HG03025 (cell line): ENCODE measurements around the gene BRD2.
A peak's percentile ranks its signal among the peaks of the same experiment; 100 is the strongest.

Experiments
- ATAC-seq: cut with Tn5 transposase; IDR thresholded peaks from one replicate; pipeline ENCODE4 v1.9.1; 2021; ENCODE audit warnings: mild to moderate bottlenecking, moderate library complexity; ENCODE audit not compliant: unreplicated experiment, low FRiP score

BRD2 gene

DNA sequence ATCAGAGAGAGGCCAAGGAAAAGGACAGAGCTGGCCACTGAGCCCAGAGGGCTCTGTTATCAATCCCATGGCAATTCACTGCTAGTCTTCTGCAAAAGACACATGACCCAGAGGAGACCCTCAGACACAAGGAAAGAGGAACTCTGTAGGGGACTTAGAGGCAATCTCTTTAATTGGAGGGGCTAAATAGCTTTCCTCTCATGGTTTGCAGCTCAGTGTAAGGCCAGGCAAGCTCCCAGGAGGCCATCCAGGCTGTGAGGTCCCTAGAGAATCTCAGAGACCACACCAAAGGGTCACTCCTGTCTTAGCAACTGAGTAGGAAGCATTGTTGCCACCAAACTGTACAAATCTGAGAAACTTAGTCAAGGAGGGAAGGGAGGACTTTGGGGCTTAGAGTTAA lies 51.0 kb downstream of the BRD2 start:
- ATAC-seq = no peak

DNA sequence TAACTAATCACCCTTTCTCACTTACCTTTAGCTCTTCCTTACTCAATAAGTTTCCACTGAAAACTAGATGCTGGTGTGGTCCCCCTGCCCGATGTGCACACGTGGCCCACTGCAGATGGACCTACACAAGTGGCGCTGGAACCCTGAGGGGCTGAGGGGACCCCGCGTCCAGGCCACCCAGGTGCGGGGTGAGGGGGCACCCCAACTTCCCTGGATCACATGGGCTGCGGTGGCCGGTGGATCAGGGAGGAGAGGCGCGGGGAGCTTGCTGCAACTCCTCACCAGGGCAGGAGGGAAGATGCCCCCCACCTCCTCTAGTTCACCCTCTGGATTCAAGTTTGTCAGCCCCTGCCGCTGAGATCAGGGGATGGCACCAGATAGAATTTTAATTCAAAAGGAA lies 53.5 kb downstream of the BRD2 start:
- ATAC-seq = no peak

DNA sequence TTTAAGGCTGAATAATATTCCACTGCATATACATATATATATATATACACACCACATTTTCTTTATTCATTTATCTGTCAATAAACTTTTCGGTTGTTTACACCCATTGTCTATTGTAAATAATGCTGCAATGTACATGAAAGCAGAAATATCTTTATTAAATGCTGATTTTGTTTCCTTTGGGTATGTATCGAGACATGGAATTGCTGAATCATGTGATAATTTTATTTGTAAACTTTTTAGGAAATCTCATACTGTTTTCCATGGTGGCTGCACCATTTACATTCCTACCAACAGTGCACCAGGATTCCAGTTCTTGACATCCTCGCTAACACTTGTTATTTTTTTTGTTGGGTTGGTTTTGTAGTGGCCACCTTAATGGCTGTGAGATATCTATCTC lies 55.1 kb downstream of the BRD2 start:
- ATAC-seq = no peak

DNA sequence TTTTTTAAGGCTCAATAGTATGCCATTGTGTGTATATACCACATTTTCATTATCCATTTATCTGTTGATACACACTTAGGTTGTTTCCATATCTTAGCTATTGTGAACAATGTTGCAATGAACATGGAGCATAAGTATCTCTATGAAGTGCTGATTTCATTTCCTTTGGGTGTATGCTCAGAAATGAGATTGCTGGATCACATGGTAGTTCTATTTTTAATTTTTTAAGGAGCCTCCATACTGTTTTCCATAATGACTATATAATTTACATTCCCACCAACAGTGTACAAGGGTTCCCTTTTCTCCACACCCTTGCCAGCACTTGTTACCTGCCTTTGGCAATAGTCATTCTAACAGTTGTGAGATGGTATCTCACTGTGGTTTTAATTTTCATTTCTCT lies 56.1 kb downstream of the BRD2 start:
- ATAC-seq = no peak

DNA sequence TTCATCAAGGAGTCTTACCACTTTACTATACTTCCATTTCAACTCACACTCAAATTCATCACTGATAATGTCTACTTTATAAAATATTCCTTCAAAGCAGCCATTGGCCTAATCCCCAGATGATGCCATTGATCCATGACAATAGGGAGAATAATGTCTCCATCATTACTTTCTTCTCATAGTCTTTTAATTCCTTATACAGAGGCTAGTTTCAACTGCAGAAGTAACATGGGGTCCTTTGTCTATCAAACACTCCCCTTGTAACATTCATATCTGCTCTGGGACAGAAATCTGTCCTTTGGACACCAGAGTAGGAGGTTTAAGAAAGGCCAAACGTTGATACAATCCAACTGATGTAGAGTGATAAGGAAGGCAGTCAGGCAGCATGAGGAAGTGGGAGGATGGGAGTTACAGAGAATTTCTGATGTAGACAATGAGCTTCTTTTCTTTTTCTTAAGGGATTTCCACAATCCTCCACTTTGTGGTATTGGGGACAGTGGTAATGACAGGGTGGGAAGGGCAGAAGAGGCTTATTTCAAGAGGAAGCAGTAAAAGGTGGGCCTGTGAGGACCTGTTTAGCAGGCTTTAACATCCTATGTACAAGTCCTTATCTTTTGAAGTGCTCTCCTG lies 59.9 kb downstream of the BRD2 start:
- ATAC-seq = no peak

DNA sequence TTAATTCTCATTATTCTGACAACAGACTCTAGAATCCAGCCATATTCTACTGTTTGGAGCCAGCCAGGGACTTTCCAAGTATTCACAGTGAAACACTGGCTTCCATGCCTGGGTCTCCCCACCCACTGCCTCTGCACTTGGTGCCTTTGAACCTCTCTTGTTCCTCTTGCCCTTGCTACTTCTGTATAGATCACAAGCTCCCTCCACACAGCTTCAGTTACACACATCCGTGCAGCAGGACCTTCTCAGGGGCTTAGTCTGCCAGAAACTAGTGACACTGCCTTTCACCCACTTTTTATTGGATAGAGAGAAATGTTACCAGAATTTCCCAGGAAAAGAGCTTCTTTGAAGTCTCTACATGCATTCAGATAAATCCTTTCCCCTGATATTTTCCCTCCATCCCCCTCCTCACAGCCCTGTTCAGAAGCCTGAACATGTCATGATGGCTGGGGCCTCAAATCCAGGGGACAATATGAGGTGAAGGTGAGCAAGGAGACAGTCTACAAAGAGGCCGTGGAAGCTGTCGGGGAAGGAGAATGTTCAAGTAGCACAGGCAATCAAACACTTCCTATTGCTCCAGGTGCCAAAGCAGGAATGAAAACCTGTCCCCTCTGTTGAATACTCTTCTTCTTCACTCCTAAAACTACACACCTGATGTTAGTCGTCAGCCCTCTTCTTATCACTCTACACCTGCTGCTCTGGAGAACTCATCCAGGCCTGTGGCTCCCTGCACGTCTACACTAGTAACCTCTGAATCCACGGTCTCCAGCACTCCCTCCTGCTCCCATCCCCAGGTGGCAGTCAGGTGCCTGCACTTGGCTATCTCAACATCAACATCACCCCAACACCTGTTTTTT lies 61.2 kb downstream of the BRD2 start:
- ATAC-seq = peak; percentile 71

DNA sequence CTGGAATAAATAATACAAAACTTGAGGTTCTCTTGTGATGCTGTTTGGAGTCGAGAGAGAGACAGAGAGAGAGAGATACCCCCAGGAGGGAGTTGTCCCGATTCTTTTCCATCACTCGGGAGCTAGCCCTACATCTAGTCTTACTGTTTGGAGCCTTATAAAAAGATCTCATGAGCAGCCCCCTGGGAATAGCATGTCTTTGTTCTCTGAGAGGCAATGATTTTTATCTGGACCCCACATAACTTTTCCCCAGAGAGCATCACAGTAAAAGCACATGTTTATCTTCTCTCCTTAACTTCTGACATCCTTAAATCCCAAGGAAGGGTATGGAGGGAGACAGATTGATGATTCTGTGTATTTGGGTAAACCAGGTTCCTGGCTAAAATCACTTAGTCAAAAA lies 61.9 kb downstream of the BRD2 start:
- ATAC-seq = no peak
